HG02763 (cell line): ENCODE results near the gene LGALS3.

Experiments
- ATAC-seq: cut with Tn5 transposase; IDR thresholded peaks from one replicate; pipeline ENCODE4 v1.9.1; 2021; ENCODE audit warnings: mild to moderate bottlenecking, moderate library complexity; ENCODE audit not compliant: unreplicated experiment

Gene LGALS3

DNA sequence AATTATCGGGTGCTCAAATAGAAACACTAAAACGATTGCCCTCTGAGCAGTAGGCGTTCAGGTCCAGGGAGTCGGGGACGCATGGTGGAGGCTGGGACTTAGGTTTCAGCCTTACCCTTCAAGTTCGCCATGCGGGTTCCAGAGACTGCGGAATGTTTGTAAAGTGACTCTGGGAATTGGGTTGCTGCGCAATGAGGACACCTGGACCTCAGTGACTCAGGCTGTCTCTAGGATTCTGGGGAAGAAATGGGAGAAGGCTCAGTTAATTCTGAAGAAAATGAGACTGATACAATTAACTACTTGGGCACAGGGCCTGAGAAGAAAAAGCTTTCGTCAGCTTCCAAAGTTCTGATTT is 1.1 kb downstream of the LGALS3 start:
- no peak for ATAC-seq

DNA sequence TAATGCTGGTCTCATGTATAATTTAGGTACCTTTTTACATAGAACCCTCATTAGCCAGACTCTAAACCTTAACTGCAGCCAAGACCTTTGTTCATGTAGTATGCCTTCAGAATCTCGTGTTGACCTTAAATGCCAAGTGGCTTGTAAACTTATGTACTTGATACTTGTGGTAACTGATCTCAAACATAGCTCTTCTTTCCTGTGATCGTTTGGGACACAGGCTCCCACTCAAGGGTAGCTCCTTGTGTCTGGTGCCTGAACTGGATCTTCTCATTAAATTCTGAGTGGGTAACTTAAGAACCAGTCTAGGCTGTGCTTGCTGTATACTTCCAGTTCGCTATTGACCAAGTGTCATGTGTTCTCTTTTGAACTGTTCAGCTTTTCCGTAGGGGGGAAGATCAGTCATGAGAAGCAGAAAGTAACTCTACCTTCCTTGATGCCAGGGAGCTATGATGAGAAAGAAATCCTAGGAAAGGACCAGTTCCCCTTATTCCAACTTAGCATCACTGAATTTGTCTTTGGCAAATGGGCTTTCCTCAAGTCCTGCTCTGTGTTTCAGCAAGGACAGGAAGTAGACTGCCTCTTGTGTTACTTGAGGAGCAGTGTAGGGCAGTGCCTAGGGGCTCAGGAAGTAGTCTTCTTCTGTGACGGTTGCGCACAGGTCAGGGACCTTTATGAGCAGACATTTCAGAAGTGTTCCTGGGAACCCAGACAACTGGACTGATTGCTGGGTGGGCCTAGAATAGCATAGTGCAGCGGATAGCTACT is 2.5 kb downstream of the LGALS3 start:
- no peak for ATAC-seq

DNA sequence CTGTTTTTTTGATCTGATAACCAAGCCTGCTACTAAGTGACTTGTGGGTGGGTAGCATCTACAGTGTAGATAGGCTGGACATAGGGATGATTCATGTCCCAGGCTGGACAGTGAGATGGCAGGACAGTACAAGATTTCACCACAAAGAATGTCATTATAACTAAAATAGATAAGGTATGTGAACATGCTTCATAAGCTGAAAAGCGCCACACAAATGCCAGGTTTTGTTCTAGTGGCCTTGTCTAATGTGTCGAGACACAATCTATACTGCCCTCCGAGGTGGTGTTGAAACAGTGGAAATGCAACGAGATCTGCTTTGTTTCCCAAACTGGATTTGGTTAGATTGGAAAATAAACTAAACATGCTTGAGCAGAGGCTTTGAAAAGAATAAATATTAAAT is 4.4 kb downstream of the LGALS3 start:
- no peak for ATAC-seq

GRCh38 chr14:55136241-55136640 is 7.2 kb downstream of the LGALS3 start:
- ATAC-seq, result no peak

DNA sequence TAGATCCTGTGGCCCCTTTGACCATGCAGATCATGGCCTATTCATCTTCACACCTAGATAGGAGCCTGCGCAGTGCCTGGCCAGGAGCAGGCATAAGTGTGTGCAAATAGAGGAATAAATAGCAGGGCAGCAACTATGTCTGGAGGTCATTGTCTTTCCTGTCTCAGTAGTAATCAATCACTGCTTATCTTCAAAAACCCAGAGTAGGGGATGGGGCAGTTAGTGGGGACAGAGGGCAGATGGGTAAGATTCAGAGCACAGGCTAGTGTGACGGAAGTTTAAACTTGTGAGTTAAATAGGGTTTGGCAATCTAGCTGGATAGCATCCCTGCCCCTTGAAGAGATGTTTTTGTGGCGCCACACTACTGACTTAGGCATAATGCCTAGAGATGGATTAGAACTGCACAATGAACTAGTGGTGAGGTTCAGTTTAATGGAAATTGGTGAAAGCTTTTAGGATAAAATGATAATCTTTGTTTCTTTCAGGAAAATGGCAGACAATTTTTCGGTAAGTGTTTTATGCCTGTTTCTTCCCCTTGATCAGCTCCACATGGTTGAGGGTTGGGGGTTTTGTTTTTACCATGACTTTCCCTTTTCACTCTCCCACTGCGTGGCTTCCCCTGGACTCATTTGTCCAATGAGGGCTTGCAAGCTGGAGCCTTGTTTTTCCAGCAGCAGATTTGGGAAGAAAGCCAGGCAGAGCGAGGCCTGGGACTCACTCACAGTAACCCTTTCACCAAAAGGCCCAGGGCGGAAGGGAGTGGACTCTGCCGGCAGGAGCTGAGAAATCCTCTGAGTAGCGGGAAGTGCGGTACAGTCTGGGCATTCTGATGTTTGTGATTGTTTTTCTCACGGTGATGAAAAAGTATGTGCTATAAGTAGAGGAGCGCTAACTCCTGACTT is 8.1 kb downstream of the LGALS3 start:
- ATAC-seq, result no peak

DNA sequence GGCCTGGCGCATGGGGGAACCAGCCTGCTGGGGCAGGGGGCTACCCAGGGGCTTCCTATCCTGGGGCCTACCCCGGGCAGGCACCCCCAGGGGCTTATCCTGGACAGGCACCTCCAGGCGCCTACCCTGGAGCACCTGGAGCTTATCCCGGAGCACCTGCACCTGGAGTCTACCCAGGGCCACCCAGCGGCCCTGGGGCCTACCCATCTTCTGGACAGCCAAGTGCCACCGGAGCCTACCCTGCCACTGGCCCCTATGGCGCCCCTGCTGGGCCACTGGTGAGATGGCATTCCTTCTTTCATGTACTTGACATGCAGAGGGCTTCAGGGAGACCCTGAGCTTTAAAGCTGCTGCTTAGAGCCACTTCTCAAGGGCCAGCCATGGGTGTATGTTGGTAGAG is 9.0 kb downstream of the LGALS3 start:
- no peak for ATAC-seq

DNA sequence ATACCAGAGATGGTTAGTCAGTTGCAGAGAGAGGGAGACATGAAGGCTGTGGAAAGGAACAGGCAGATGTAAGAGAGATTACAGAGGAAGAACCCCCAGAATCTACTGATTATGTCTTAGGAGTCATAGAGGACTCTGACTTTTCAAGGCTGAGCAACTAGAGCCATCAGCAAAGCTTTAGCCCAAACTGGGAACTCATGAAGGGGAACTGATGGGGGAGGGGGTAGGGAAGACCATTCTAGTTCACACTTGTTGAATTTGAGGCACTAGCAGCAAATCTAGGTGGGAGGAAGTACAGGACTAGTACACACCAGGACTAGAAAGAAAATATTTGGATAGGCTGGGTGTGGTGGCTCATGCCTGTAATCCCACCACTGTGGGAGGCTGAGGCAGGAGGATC is 10.1 kb downstream of the LGALS3 start:
- no peak for ATAC-seq

DNA sequence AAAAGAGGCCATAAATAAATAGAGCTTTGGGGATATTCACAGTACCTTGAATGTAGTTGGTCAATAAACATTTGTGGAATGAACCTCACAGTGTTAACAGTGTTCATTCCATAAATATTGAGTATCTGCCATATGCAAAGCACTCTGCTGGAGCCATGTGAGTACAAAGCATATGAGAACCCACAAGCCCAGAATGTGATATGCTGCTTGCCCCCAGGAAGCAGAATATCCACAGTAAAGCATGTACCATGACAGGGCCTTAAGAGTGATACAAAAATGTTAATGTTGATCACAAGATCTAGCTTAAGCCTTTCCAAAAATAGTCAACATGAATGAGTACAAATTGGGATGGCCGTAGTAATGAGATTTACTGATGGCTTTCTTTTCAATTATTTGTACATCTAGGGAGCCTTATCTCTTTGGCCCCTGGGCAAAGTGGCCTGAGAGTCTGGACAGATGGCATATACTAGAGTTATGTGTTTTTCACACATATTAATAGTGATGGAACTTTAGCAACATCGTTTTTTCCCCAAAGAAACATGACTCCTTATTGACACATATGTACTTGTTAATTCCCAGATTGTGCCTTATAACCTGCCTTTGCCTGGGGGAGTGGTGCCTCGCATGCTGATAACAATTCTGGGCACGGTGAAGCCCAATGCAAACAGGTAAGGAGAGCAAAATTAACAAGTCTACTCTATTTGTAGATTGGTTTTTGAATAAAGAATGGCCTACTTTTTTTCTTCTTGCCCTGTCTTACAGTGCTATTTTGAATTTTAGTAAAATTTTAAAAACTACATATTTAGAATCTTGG is 10.9 kb downstream of the LGALS3 start:
- no peak for ATAC-seq

DNA sequence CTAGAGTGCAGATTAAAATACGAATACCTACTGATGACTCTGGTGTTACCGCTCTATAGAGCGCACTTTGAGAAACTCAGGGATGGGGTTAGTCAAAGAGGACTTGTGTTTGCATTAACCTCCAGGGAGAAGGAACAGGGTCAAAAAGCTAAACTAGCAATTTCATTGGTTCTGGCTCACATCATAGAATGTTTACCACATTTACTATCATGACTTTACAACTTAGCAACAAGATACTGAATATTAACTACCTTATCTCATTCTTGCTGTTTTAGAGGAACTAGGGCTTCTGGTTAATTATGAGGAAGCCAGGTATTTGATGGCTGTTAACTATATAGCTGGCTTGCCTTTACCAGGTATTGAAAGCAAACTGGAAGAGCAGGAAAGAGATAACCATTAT is 12.8 kb downstream of the LGALS3 start:
- ATAC-seq, result no peak

DNA sequence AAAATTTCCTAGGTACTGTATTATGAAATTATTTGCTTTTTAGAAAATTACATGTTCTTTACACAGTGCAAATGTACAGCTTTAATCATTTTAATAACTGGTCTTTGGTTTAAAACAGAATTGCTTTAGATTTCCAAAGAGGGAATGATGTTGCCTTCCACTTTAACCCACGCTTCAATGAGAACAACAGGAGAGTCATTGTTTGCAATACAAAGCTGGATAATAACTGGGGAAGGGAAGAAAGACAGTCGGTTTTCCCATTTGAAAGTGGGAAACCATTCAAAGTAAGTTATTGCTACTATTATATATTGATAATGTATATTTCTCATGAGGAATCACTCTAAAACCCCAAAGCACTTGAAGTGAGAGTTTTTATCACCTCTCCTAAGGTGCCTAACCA is 13.4 kb downstream of the LGALS3 start:
- no peak for ATAC-seq

- ATAC-seq, result no peak
Observed at GRCh38 chr14:55146425-55146824, 17.4 kb downstream of the LGALS3 start.

DNA sequence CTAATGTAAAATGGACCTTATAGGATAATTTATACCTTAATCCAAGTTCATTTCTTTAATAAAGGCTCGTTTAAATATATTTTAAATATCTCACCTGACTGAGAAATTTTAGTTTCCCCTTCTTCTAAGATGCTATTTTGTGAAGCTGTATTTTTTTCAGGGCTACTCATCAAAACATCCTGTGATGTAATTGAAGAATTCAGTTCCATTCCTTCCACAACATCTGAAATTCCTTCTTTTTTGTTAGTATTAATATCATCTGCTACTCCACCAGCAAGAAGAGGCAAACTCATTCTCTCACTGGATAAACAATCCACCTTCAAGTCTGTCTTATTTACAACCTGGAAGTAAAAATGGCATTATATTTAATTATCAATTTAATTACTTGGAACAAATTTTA is 22.5 kb downstream of the LGALS3 start:
- ATAC-seq, result no peak

DNA sequence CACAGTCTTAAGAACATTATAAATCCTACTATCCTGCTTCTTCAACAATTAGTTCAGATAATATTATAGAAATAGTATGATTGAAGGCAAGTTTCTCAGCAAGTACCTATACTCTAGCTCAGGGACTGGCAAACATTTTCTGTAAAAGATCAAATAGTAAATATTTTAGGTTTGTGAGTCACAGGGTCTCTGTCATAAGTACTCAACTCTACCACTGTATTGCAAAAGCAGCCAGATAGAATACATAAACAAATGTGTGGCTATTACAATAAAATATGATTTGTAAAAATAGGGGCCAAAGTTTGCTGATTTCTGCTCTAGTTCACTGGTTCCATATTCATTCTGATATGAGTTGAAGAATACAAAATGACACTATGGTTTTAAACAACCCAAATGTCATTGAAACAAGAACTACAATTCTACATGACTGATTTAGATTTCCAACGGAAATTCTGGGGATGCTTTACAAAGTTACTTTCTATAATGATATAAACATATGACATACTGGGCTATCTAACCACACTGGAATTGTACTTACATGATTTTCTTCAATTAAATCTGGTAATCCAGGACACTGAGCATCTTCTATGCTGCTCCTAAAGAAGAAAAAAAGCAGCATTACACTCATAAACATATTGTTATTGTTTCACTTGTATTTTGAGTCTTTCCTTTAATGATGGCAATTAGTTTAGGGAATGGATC is 23.2 kb downstream of the LGALS3 start:
- ATAC-seq, result no peak

DNA sequence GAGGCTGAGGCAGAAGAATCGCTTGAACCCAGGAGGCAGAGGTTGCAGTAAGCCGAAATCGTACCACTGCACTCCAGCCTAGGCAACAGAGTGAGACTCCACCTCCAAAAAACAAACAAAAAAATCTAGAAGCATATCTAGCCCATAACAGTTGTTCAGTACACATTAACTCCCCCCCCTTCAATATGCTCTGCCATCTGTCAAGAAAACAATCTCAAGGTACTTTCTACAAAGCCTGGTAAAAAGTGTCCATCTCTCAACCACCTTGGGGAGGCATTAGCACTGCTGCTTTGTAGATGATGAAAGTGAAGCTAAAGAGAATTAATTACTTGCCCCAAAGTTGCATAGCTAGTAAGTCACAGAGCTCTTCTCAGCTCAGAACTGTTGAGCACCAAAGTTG is 24.9 kb downstream of the LGALS3 start:
- ATAC-seq, result no peak

GRCh38 chr14:55157080-55157479 is 28.0 kb downstream of the LGALS3 start:
- ATAC-seq, result no peak

- ATAC-seq, result no peak
Observed at GRCh38 chr14:55158412-55158811, 29.4 kb downstream of the LGALS3 start.

GRCh38 chr14:55160989-55161388 is 31.9 kb downstream of the LGALS3 start:
- no peak for ATAC-seq

GRCh38 chr14:55170526-55170925 is 41.5 kb downstream of the LGALS3 start:
- ATAC-seq, result no peak

DNA sequence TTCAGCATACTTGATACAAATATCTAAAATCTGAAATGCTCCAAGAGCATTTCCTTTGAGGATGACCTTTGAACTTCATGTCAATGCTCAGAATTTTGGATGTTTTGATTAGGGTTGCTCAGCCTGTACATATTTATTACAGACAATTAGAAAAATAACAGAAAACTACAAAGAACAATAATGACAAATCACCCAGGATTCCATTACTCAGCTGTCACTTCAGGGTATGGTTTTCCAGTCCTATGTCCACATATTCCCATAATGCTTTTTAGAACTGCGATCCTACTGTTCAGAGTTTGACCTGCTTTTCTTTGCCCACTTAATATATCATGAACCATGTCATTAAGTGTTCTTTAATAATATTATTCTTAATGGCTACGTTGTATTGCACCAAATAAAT is 51.0 kb downstream of the LGALS3 start:
- ATAC-seq, result no peak

GRCh38 chr14:55180434-55180833 is 51.4 kb downstream of the LGALS3 start:
- peak; percentile 61 for ATAC-seq
